Astrocyte (in vitro differentiated cells and primary cell): Measurements from ENCODE around the gene STARD3NL. TPM values are rescaled to one million over a fixed set of nuclear protein-coding genes. Genes with fewer than 3 reads are reported as not detected.
"Not testable (repeated sequence)": the region's sequence is repeated elsewhere in the genome, so short reads cannot be mapped to it uniquely, and the experiment has no call there.

Experiments used
- DNase-seq: peaks from one replicate; pipeline ENCODE4 v3.0.0-alpha.2; 2010; ENCODE audit warnings: low read depth
- FAIRE-seq: peaks from 2 replicates; lab custom pipeline; 2011; peaks lifted over from hg19 to GRCh38; lab: Jason Lieb, UNC
- H2AFZ ChIP-seq: 2 replicates; pipeline ENCODE4 v1.6.0; 2012; ENCODE audit warnings: low read depth, low read length, inconsistent platforms
- H3K27ac ChIP-seq: 2 replicates; pipeline ENCODE4 v1.5.1; 2011; ENCODE audit warnings: low read depth, low read length, inconsistent platforms
- H3K27me3 ChIP-seq: 2 replicates; pipeline ENCODE4 v1.6.0; 2011; ENCODE audit warnings: low read length, inconsistent platforms; ENCODE audit not compliant: insufficient read depth
- H3K36me3 ChIP-seq: 2 replicates; pipeline ENCODE4 v1.5.1; 2011; ENCODE audit warnings: low read length, inconsistent platforms; ENCODE audit not compliant: insufficient read depth
- H3K4me1 ChIP-seq: 2 replicates; pipeline ENCODE4 v1.5.1; 2011; ENCODE audit warnings: low read length, inconsistent platforms; ENCODE audit not compliant: insufficient read depth
- H3K4me2 ChIP-seq: 2 replicates; pipeline ENCODE4 v1.6.0; 2012; ENCODE audit warnings: low read length, inconsistent platforms
- H3K4me3 ChIP-seq: 2 replicates; pipeline ENCODE4 v1.5.1; 2011; ENCODE audit warnings: low read depth, mild to moderate bottlenecking, low read length, inconsistent platforms; ENCODE audit not compliant: insufficient read depth
- H3K79me2 ChIP-seq: 2 replicates; pipeline ENCODE4 v1.6.0; 2012; ENCODE audit warnings: mild to moderate bottlenecking, low read length, inconsistent platforms; ENCODE audit not compliant: insufficient read depth
- H3K9ac ChIP-seq: 2 replicates; pipeline ENCODE4 v1.6.0; 2012; ENCODE audit warnings: mild to moderate bottlenecking, low read length, inconsistent platforms
- H3K9me3 ChIP-seq: 2 replicates; pipeline ENCODE4 v1.5.1; 2012; ENCODE audit warnings: low read depth, mild to moderate bottlenecking, low read length, inconsistent platforms; ENCODE audit not compliant: insufficient read depth
- H4K20me1 ChIP-seq: 2 replicates; pipeline ENCODE4 v1.6.0; 2012; ENCODE audit warnings: low read length, inconsistent platforms; ENCODE audit not compliant: insufficient read depth
- H3K27ac Mint-ChIP-seq: one replicate; pipeline ENCODE4 v1.8.0; 2021; ENCODE audit warnings: mild to moderate bottlenecking, mixed read lengths; ENCODE audit not compliant: unreplicated experiment
- H3K27me3 Mint-ChIP-seq: one replicate; pipeline ENCODE4 v1.8.0; 2021; ENCODE audit warnings: low read depth, mixed read lengths; ENCODE audit not compliant: unreplicated experiment
- H3K36me3 Mint-ChIP-seq: one replicate; pipeline ENCODE4 v1.8.0; 2021; ENCODE audit warnings: low read depth, mixed read lengths; ENCODE audit not compliant: unreplicated experiment
- H3K4me1 Mint-ChIP-seq: one replicate; pipeline ENCODE4 v1.8.0; 2021; ENCODE audit warnings: low read depth, mixed read lengths; ENCODE audit not compliant: unreplicated experiment
- H3K4me3 Mint-ChIP-seq: one replicate; pipeline ENCODE4 v1.8.0; 2021; ENCODE audit warnings: mild to moderate bottlenecking, moderate library complexity, mixed read lengths; ENCODE audit not compliant: unreplicated experiment
- H3K9me3 Mint-ChIP-seq: one replicate; pipeline ENCODE4 v1.8.0; 2021; ENCODE audit warnings: mild to moderate bottlenecking, mixed read lengths; ENCODE audit not compliant: unreplicated experiment
- total RNA-seq: library from RNA; stranded (reverse); gene quantifications from 2 replicates; pipeline ENCODE4 v1.2.1, GENCODE V29; 2021
- TF ChIP-seq, protein P1 (sequence below): IDR thresholded peaks from 2 replicates; pipeline ENCODE4 v1.5.1; 2011; ENCODE audit warnings: low read depth, mild to moderate bottlenecking, inconsistent platforms, low read length, moderate library complexity; ENCODE audit not compliant: insufficient read depth

The STARD3NL gene
- total RNA-seq, 1 donor from 2014 or later: 85.8 TPM

DNA sequence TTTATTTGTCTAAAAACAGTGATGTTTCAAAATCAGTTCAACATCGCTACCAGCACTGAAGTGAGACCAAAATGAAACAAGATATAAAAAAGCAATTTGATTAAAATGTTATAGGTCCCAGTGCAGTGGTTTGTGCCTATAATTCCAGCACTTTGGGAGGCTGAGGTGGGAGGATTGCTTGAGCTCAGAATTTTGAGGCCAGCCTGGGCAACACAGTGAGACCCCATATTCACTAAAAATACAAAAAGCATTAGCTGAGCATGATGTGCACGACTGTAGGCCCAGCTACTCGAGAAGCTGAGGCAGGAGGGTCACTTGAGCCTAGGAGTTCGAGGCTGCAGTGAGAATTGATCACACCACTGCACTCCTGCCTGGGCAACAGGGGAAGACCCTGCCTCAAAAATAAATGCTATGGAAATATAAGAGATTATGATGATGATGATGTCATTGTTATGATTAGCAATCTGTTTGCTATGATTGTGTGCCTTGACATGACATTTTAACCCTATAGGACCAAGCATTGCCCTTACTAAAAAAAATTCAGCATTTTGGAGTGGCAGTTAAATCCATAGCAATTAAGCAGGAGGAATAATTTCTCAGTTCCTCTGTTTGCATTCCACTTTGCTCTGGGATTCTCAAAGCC, 91.8 kb downstream of the STARD3NL start:
- H3K27me3 Mint-ChIP-seq, H3K9me3 Mint-ChIP-seq, H4K20me1 ChIP-seq, H3K27me3 ChIP-seq, FAIRE-seq, H3K4me1 Mint-ChIP-seq, H3K27ac Mint-ChIP-seq, H3K4me1 ChIP-seq, H3K9me3 ChIP-seq, H3K79me2 ChIP-seq, H3K36me3 ChIP-seq, H3K36me3 Mint-ChIP-seq, DNase-seq, H3K4me3 Mint-ChIP-seq, H3K9ac ChIP-seq, H3K27ac ChIP-seq, H3K4me3 ChIP-seq, H3K4me2 ChIP-seq, H2AFZ ChIP-seq: not testable (repeated sequence)

DNA sequence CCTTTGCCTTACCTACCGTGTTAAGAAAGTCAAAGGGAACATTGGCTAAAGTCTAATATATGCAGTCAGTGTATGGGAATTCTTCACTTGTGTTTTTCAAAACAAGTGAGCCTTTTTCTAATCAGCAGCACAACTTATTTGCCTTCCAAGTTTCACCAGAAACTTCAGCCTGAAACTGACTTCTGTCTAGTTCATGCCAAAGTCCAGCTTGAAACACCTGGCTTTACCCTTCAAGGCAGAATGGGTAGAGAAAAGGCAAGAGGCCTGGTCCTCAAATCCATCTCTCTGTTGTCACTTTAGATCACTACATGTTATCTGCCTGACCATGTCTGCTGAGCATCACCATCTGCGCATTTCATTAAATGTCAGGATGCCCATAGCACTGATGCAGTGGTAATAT, 92.4 kb downstream of the STARD3NL start:
- not testable (repeated sequence) for H3K4me1 ChIP-seq, H3K27ac ChIP-seq, H3K27me3 ChIP-seq

DNA sequence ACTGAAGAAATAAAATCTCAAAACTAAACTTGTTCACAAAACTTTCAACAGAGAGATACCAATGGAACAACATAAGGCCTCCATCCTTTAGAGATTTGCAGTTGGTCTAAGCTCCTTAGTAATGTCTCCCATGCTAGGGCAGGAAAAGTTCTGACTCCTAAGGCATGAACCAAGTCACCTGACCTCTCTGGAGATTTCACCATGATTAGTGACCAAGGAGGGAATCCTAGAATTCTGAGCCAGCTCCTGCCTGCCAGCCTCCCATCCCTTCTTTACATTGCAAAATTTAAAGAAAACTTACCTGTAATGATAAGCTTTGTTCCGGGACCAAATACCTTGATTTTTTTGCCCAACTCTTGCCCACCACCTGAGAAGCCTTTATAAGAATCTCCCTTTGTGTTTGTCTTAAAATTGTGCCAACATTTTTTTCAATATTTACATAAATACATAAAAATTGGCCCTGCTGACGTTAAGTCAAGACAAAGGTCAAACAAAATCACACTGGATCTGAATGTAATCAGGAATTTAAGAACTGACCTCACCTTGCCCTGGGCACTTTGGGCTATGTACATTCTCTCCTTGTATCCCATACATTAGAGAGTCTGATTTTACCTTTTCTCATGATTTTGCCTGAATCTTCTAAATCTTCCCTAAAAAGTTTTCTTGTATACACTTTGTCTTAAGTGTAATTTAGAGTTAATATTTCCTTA, 95.4 kb downstream of the STARD3NL start, which contains the start of gene TARP:
TSS of gene TARP (minus strand) at position 351 of the 710 bp plus-strand sequence.
- FAIRE-seq (no peak), DNase-seq (no peak)
- no peak within 1 kb of the TSS for H3K4me3 ChIP-seq
- no peak within 1 kb of the TSS for H3K27ac ChIP-seq
- Mint-ChIP-seq H3K27ac (no peak within 1 kb of the TSS), H3K36me3 (no peaks in the 10 kb centered on the region), H3K9me3 (no peaks in the 10 kb centered on the region), H3K4me1 (no peaks in the 10 kb centered on the region), H3K4me3 (no peak within 1 kb of the TSS), H3K27me3 (no peaks in the 10 kb centered on the region)
- H3K4me2 ChIP-seq: no peak within 1 kb of the TSS
- H3K9ac ChIP-seq: no peak within 1 kb of the TSS
- no peaks in the 10 kb centered on the region for H4K20me1 ChIP-seq
- TF ChIP-seq, protein P1, sequence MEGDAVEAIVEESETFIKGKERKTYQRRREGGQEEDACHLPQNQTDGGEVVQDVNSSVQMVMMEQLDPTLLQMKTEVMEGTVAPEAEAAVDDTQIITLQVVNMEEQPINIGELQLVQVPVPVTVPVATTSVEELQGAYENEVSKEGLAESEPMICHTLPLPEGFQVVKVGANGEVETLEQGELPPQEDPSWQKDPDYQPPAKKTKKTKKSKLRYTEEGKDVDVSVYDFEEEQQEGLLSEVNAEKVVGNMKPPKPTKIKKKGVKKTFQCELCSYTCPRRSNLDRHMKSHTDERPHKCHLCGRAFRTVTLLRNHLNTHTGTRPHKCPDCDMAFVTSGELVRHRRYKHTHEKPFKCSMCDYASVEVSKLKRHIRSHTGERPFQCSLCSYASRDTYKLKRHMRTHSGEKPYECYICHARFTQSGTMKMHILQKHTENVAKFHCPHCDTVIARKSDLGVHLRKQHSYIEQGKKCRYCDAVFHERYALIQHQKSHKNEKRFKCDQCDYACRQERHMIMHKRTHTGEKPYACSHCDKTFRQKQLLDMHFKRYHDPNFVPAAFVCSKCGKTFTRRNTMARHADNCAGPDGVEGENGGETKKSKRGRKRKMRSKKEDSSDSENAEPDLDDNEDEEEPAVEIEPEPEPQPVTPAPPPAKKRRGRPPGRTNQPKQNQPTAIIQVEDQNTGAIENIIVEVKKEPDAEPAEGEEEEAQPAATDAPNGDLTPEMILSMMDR: no peak
- H3K79me2 ChIP-seq: no peaks in the 10 kb centered on the region
- H2AFZ ChIP-seq: no peak within 1 kb of the TSS
- no peaks in the 10 kb centered on the region for H3K36me3 ChIP-seq
- H3K9me3 ChIP-seq: no peaks in the 10 kb centered on the region
- H3K27me3 ChIP-seq: no peaks in the 10 kb centered on the region
- H3K4me1 ChIP-seq: no peaks in the 10 kb centered on the region

More for the DNA sequence above, 92.4 kb downstream of the STARD3NL start:
- DNase-seq, H3K9ac ChIP-seq, H3K4me1 Mint-ChIP-seq, H3K9me3 Mint-ChIP-seq, H3K36me3 Mint-ChIP-seq, FAIRE-seq, H3K79me2 ChIP-seq, H3K4me3 ChIP-seq, H3K36me3 ChIP-seq, H2AFZ ChIP-seq, H3K9me3 ChIP-seq, H3K27me3 Mint-ChIP-seq, H4K20me1 ChIP-seq, H3K4me2 ChIP-seq, H3K4me3 Mint-ChIP-seq, H3K27ac Mint-ChIP-seq: not testable (repeated sequence)
